Stimulated activated CD8-positive, alpha-beta memory T cell treated with anti-CD3 and anti-CD28 coated beads, Interleukin-7, amount 100 ng/mL, for 4 hours (primary cell): ENCODE data around the gene CCKAR.
"Not testable (repeated sequence)": the region's sequence is repeated elsewhere in the genome, so short reads cannot be mapped to it uniquely, and the experiment has no call there.

Experiments
- DNase-seq, 2 donors: peaks; one replicate each; pipeline ENCODE4 v3.0.0-alpha.2; 2020; ENCODE audit warnings: low read depth in 2 of 2

The CCKAR gene, protein sequence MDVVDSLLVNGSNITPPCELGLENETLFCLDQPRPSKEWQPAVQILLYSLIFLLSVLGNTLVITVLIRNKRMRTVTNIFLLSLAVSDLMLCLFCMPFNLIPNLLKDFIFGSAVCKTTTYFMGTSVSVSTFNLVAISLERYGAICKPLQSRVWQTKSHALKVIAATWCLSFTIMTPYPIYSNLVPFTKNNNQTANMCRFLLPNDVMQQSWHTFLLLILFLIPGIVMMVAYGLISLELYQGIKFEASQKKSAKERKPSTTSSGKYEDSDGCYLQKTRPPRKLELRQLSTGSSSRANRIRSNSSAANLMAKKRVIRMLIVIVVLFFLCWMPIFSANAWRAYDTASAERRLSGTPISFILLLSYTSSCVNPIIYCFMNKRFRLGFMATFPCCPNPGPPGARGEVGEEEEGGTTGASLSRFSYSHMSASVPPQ

DNA sequence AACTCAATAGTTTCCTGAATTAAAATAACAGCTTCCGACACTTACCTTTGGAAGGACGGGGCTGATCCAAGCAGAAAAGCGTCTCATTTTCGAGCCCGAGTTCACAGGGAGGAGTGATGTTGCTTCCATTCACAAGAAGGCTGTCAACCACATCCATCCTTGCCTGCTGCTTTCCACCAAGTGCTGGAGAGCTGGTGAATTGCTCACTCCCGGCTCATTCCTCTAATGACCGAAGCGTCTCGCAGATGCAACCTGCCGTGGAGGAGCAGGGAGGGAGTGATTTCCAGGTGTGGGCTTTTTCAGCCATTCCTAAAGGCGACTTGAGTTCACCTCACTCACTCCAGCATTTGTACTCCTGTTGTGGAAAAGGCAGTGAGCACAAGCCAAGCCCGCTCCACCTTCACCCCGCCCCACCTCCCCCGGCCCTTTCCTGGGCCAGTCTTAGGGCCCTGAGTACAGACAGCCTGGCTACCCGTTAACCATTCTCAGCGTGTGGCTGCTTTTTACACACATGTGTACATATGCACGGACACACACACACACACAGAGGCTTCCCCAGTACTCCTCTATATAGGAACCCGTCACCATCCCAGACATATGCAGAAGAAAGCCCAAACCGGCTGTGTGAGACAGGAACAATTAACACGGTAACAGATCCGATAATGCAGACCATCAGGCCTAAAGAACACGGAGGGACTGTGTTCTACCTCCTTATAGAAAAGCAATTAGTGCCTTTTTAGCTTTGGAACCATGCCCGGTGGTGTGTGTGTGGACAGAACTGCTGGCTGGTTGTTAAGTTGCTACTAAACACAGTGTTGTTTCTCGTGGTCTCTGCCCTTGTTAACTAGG lies at the start of gene CCKAR:
TSS of gene CCKAR (minus strand) at position 374 of the 849 bp plus-strand sequence. CDS start at position 157, 217 bp downstream.
- DNase-seq = no peak

DNA sequence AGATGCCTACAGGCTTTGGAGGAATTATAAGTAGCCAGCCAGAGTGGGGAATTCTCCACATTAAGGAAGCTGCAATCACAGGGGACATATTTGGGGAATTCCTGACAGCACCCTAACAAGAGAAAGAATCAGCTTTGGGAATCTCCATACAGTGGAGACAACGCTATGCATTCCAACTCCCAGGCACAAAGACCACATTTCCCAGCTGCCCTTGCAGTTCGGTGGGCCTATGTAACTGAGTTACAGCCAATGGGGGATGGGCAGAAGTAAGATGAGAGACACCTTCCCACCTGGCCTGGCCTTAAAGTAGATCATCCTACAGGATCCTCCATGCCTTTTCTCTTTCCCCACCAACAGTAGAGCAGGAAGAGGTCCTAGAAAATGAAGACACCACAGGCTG lies 43.4 kb upstream of the CCKAR start:
- no peak for DNase-seq

GRCh38 chr4:26531491-26532116 lies 41.3 kb upstream of the CCKAR start:
- no peak for DNase-seq

GRCh38 chr4:26530099-26530498 lies 39.8 kb upstream of the CCKAR start:
- DNase-seq = no peak

DNA sequence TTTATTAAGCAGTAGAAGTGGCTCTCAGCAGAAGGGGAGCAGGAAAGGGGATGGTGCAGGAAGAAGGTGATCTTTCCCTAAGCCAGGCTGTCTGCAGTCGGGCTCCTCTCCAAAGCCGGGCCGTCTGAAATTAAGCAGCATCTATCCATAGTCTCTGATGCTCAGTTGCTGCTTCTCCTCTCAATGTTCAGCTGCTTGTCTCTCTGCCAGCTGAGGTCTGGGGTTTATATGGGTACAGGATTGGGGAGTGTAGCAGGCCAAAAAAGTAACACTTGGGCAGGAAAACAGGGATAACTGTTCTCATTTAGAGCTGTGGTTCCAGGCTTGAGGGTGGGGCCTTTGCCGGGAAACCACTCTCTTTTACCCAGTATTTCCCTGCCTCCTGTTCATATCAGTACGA lies 39.2 kb upstream of the CCKAR start:
- no peak for DNase-seq

- DNase-seq = no peak
These were observed 35.5 kb upstream of the CCKAR start for GRCh38 chr4:26525771-26526150.

DNA sequence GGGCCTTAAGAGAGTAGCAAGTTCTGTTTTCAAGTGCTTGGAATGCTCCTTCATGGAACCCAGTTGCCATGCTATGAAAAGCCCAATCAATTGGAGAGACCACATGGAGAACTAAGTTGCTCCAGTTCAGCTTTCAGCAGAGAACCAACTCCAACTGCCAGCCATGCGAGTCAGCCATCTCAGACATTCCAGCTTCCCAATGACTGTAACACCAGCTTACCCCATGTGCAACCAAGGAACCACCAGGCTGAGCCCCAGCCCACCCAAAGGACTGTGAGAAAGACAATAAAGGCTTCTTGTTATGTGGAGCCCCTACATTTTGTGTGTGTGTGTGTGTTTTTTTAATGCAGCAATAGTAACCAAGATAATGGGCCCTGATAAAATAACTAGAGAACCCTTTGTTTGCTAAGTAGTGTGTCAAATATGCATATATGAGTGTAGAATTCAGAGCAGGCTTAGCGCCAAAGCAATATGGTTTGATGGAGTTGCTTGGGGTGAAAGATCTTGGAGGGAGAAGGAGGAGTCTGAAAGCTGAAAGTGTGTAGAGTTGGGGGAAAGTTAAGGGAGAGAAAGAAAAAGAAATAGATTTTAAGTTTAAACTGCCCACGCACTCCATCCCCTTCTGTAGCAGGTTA lies 35.0 kb upstream of the CCKAR start:
- DNase-seq = no peak

- no peak for DNase-seq
These were observed 33.7 kb upstream of the CCKAR start for GRCh38 chr4:26524011-26524410.

- DNase-seq = no peak
These were observed 32.2 kb upstream of the CCKAR start for GRCh38 chr4:26522478-26522877.

GRCh38 chr4:26520728-26521450 lies 30.6 kb upstream of the CCKAR start:
- DNase-seq = no peak

DNA sequence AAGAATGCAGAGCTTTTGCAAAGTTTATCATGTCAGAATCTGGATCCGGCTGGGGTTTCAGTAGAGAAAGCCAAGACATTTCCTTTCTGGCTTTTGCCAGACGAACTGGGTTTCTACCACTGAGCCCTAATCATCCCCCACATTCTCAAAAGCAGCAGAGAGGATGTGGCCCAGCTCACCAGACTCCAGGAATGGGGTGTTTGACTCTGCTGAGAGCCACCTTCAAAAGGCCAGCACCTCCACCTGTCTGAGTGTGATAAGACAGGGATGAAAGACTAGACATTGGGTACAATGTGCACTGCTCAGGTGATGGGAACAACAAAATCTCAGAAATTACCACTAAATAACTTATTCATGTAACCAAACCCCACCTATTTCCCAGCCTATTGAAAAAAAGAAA lies 25.7 kb upstream of the CCKAR start:
- DNase-seq = no peak

GRCh38 chr4:26510334-26510964 lies 20.2 kb upstream of the CCKAR start:
- no peak for DNase-seq

DNA sequence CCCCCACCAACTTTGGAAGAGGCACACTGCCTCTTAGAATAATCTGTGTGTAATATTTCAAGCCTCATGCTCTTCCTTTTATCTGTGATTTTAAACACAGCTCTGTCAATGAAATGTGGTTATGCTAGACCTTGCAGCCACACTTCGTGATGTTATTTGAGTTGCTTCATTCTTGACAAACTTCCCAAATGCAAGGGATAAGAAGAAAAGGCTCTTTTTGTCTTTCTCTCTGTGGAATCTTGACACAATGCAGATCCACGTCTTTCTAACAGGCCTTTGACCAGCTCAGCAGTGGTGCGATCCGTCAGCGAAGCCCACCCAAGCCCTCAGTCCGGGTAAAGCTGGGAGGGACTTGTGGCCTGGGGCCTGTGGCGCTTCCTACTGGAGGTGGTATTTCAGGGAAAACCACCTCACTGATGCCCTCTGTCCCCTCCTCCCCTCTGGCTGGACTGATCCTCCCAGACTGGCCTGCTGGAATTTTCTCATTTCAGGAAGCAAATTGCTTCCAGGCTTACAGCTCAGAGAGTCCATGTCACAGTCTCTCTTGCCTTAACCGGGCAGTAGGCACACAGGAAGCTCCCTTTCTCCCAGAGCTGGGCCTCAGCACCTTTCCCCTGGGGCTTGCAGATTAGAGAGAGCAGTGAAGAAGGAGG lies 19.5 kb upstream of the CCKAR start:
- DNase-seq = no peak

- no peak for DNase-seq
These were observed 17.0 kb upstream of the CCKAR start for GRCh38 chr4:26507286-26507685.

GRCh38 chr4:26503844-26504243 lies 13.6 kb upstream of the CCKAR start:
- no peak for DNase-seq

DNA sequence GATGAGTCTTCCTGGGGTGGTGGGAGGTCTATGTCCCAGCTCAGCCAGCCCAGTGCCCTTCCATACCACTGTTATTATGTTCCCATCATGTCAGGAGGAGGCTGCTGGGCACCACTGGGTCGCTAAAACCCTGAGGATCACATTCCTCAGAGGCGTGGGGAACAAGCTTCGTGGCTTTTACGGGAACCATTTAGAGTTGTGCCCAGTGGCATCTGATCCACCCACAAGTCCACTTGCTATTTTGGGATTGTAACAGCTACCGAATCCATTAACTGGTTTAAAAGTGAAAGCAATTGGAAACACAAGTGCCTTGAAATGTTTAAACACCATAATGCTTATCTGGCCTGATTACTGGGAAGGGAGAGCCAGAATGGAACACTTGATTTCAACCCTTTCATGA lies 13.1 kb upstream of the CCKAR start:
- no peak for DNase-seq

- DNase-seq = not testable (repeated sequence)
These were observed 10.3 kb upstream of the CCKAR start for GRCh38 chr4:26500565-26500999.

GRCh38 chr4:26496207-26496783 lies 6.0 kb upstream of the CCKAR start:
- DNase-seq = no peak

- no peak for DNase-seq
These were observed 3.2 kb upstream of the CCKAR start for GRCh38 chr4:26493461-26493860.
